ENCODE data around the gene MYO10.

Gene MYO10

GRCh38 chr5:16920109-16920816 lies 15.8 kb downstream of the MYO10 start:
- DNase-seq (ENCODE audit: insufficient read length, low spot score) = no peak
- TF ChIP-seq PAX5 (IDR thresholded peaks at IDR 0.05; ENCODE audit: insufficient read depth, low read length, severe bottlenecking) (no peak), SPI1 (IDR thresholded peaks at IDR 0.05; ENCODE audit: low read depth, low read length) (no peak), POLR2A (IDR thresholded peaks at IDR 0.05; ENCODE audit: low read depth, low read length) (no peak), POLR2AphosphoS5 (IDR thresholded peaks at IDR 0.05; ENCODE audit: low read depth, low read length) (no peak), TAF1 (IDR thresholded peaks at IDR 0.05; ENCODE audit: low read depth, low read length) (no peak), POU2F2 (IDR thresholded peaks at IDR 0.05; ENCODE audit: low read depth, low read length) (no peak)
- no peak for FAIRE-seq

GRCh38 chr5:16918891-16919671 lies 17.0 kb downstream of the MYO10 start:
- FAIRE-seq (no peak), DNase-seq (ENCODE audit: insufficient read length, low spot score) (no peak)
- TF ChIP-seq POLR2A (IDR thresholded peaks at IDR 0.05; ENCODE audit: low read depth, low read length) (no peak), PAX5 (IDR thresholded peaks at IDR 0.05; ENCODE audit: insufficient read depth, low read length, severe bottlenecking) (no peak), SPI1 (IDR thresholded peaks at IDR 0.05; ENCODE audit: low read depth, low read length) (no peak), POU2F2 (IDR thresholded peaks at IDR 0.05; ENCODE audit: low read depth, low read length) (no peak), POLR2AphosphoS5 (IDR thresholded peaks at IDR 0.05; ENCODE audit: low read depth, low read length) (no peak), TAF1 (IDR thresholded peaks at IDR 0.05; ENCODE audit: low read depth, low read length) (no peak)

GRCh38 chr5:16918156-16918555 lies 17.9 kb downstream of the MYO10 start:
- DNase-seq (ENCODE audit: insufficient read length, low spot score) (no peak), FAIRE-seq (no peak)
- TF ChIP-seq POLR2A (IDR thresholded peaks at IDR 0.05; ENCODE audit: low read depth, low read length) = no peak
- TF ChIP-seq PAX5 (IDR thresholded peaks at IDR 0.05; ENCODE audit: insufficient read depth, low read length, severe bottlenecking) = no peak
- no peak for TF ChIP-seq POU2F2 (IDR thresholded peaks at IDR 0.05; ENCODE audit: low read depth, low read length)
- TF ChIP-seq POLR2AphosphoS5 (IDR thresholded peaks at IDR 0.05; ENCODE audit: low read depth, low read length) = no peak
- no peak for TF ChIP-seq TAF1 (IDR thresholded peaks at IDR 0.05; ENCODE audit: low read depth, low read length)
- TF ChIP-seq SPI1 (IDR thresholded peaks at IDR 0.05; ENCODE audit: low read depth, low read length) = no peak

- TF ChIP-seq POLR2A (IDR thresholded peaks at IDR 0.05; ENCODE audit: low read depth, low read length) (no peak), POLR2AphosphoS5 (IDR thresholded peaks at IDR 0.05; ENCODE audit: low read depth, low read length) (no peak), SPI1 (IDR thresholded peaks at IDR 0.05; ENCODE audit: low read depth, low read length) (no peak), TAF1 (IDR thresholded peaks at IDR 0.05; ENCODE audit: low read depth, low read length) (no peak), PAX5 (IDR thresholded peaks at IDR 0.05; ENCODE audit: insufficient read depth, low read length, severe bottlenecking) (no peak), POU2F2 (IDR thresholded peaks at IDR 0.05; ENCODE audit: low read depth, low read length) (no peak)
- DNase-seq (ENCODE audit: insufficient read length, low spot score) (no peak), FAIRE-seq (no peak)
Measured at GRCh38 chr5:16916262-16916878, 19.7 kb downstream of the MYO10 start.

GRCh38 chr5:16914584-16914983 lies 21.5 kb downstream of the MYO10 start:
- DNase-seq (ENCODE audit: insufficient read length, low spot score) (no peak), FAIRE-seq (no peak)
- no peak for TF ChIP-seq POLR2AphosphoS5 (IDR thresholded peaks at IDR 0.05; ENCODE audit: low read depth, low read length)
- no peak for TF ChIP-seq POLR2A (IDR thresholded peaks at IDR 0.05; ENCODE audit: low read depth, low read length)
- TF ChIP-seq SPI1 (IDR thresholded peaks at IDR 0.05; ENCODE audit: low read depth, low read length) = no peak
- TF ChIP-seq TAF1 (IDR thresholded peaks at IDR 0.05; ENCODE audit: low read depth, low read length) = no peak
- TF ChIP-seq POU2F2 (IDR thresholded peaks at IDR 0.05; ENCODE audit: low read depth, low read length) = no peak
- no peak for TF ChIP-seq PAX5 (IDR thresholded peaks at IDR 0.05; ENCODE audit: insufficient read depth, low read length, severe bottlenecking)

GRCh38 chr5:16914108-16914435 lies 22.0 kb downstream of the MYO10 start:
- FAIRE-seq (no peak), DNase-seq (ENCODE audit: insufficient read length, low spot score) (no peak)
- TF ChIP-seq POLR2AphosphoS5 (IDR thresholded peaks at IDR 0.05; ENCODE audit: low read depth, low read length) (no peak), TAF1 (IDR thresholded peaks at IDR 0.05; ENCODE audit: low read depth, low read length) (no peak), SPI1 (IDR thresholded peaks at IDR 0.05; ENCODE audit: low read depth, low read length) (no peak), PAX5 (IDR thresholded peaks at IDR 0.05; ENCODE audit: insufficient read depth, low read length, severe bottlenecking) (no peak), POLR2A (IDR thresholded peaks at IDR 0.05; ENCODE audit: low read depth, low read length) (no peak), POU2F2 (IDR thresholded peaks at IDR 0.05; ENCODE audit: low read depth, low read length) (no peak)

- TF ChIP-seq PAX5 (IDR thresholded peaks at IDR 0.05; ENCODE audit: insufficient read depth, low read length, severe bottlenecking) (no peak), TAF1 (IDR thresholded peaks at IDR 0.05; ENCODE audit: low read depth, low read length) (no peak)
- no peak for DNase-seq (ENCODE audit: insufficient read length, low spot score)
- FAIRE-seq = no peak
Measured at GRCh38 chr5:16913187-16914107, 22.6 kb downstream of the MYO10 start.

- DNase-seq (ENCODE audit: insufficient read length, low spot score) (no peak), FAIRE-seq (no peak)
- TF ChIP-seq POLR2A (IDR thresholded peaks at IDR 0.05; ENCODE audit: low read depth, low read length) (no peak), PAX5 (IDR thresholded peaks at IDR 0.05; ENCODE audit: insufficient read depth, low read length, severe bottlenecking) (no peak), POU2F2 (IDR thresholded peaks at IDR 0.05; ENCODE audit: low read depth, low read length) (no peak), POLR2AphosphoS5 (IDR thresholded peaks at IDR 0.05; ENCODE audit: low read depth, low read length) (no peak)
Measured at GRCh38 chr5:16912080-16912479, 24.0 kb downstream of the MYO10 start.

- no peak for DNase-seq (ENCODE audit: insufficient read length, low spot score)
- FAIRE-seq = no peak
- TF ChIP-seq SPI1 (IDR thresholded peaks at IDR 0.05; ENCODE audit: low read depth, low read length) (no peak), POLR2AphosphoS5 (IDR thresholded peaks at IDR 0.05; ENCODE audit: low read depth, low read length) (no peak)
Measured at GRCh38 chr5:16909464-16909863, 26.6 kb downstream of the MYO10 start.
